Keratinocyte (primary cell): ENCODE measurements around the gene MAIP1.

Source experiments
- CTCF ChIP-seq, 3 experiments: IDR thresholded peaks in 1 of 3; conservative IDR thresholded peaks in 1 of 3; optimal IDR thresholded peaks in 1 of 3; 2 replicates in 2 of 3; 3 replicates in 1 of 3; pipeline versions ENCODE3 to v1.5.1; 2011; ENCODE audit warnings: low read length in 3 of 3, mild to moderate bottlenecking in 3 of 3, moderate library complexity in 2 of 3, control low read depth in 1 of 3, inconsistent platforms in 1 of 3; ENCODE audit not compliant: insufficient read depth in 2 of 3; ENCODE audit errors: extremely low read depth in 1 of 3
- EZH2 ChIP-seq: IDR thresholded peaks from one replicate; pipeline ENCODE4 v1.6.1; 2012; ENCODE audit warnings: inconsistent platforms, mild to moderate bottlenecking, low read length, moderate library complexity

- TF ChIP-seq EZH2 = no peak
- TF ChIP-seq CTCF (optimal IDR thresholded peaks at IDR 0.05 in 1 of 3, IDR thresholded peaks at IDR 0.05 in 1 of 3, conservative IDR thresholded peaks at IDR 0.05 in 1 of 3; ENCODE audit: extremely low read depth in 1 of 3, insufficient read depth in 2 of 3, low read length in 3 of 3) = no peak
Observed at GRCh38 chr2:199955007-199955338, 409 bp upstream of the MAIP1 start.
